Naive thymus-derived CD4-positive, alpha-beta T cell (primary cell): ENCODE measurements around the gene EDDM3A. TPM values are rescaled to one million over a fixed set of nuclear protein-coding genes. Genes with fewer than 3 reads are reported as not detected.

Experiments
- ATAC-seq: fragments of 150-1000 bp; cut with Tn5 transposase; 2 replicates; pipeline ENCODE4 v1.10.0; 2021; ENCODE audit warnings: mild to moderate bottlenecking, moderate library complexity
- CTCF ChIA-PET: fragments of 350-600 bp; sonication (Branson Sonifier 250); formaldehyde crosslinking; loops from one replicate; lab custom pipeline; 2021; ENCODE audit warnings: antibody characterized with exemption; lab: Charles Lee
- POLR2A ChIA-PET: fragments of 350-600 bp; sonication (Branson Sonifier 250); formaldehyde crosslinking; loops from one replicate; lab custom pipeline; 2021; ENCODE audit warnings: antibody characterized with exemption, inconsistent platforms; lab: Charles Lee
- DNase-seq, 9 donors: peaks; one replicate each; pipeline versions ENCODE4 v3.0.0 to v3.0.0-alpha.2; 2020 to 2022; ENCODE audit warnings: mixed read lengths in 1 of 9
- H3K27ac ChIP-seq: one replicate; pipeline ENCODE4 v1.7.0; 2013; ENCODE audit warnings: mild to moderate bottlenecking, low read depth, low read length, moderate library complexity
- H3K27me3 ChIP-seq, 2 donors: one replicate each; pipeline ENCODE4 v1.7.0; 2013; ENCODE audit warnings: low read length in 2 of 2, mild to moderate bottlenecking in 2 of 2, moderate library complexity in 2 of 2; ENCODE audit not compliant: control insufficient read depth in 2 of 2, insufficient read depth in 2 of 2
- H3K36me3 ChIP-seq, 3 experiments: 1 replicate in 2 of 3; 2 replicates in 1 of 3; pipeline ENCODE4 v1.7.0; 2013; ENCODE audit warnings: low read length in 3 of 3, mild to moderate bottlenecking in 3 of 3, moderate library complexity in 1 of 3; ENCODE audit not compliant: insufficient read depth in 3 of 3, control insufficient read depth in 2 of 3
- H3K4me1 ChIP-seq, 2 donors: one replicate each; pipeline ENCODE4 v1.7.0; 2013; ENCODE audit warnings: low read length in 2 of 2, mild to moderate bottlenecking in 2 of 2, moderate library complexity in 1 of 2; ENCODE audit not compliant: control insufficient read depth in 2 of 2, insufficient read depth in 2 of 2
- H3K4me3 ChIP-seq: 2 replicates; pipeline ENCODE4 v1.7.0; 2013; ENCODE audit warnings: mild to moderate bottlenecking, low read length
- H3K9me3 ChIP-seq, 3 experiments: 1 replicate in 2 of 3; 2 replicates in 1 of 3; pipeline ENCODE4 v1.7.0; 2013; ENCODE audit warnings: low read length in 3 of 3; ENCODE audit not compliant: control insufficient read depth in 2 of 3
- H3K27ac Mint-ChIP-seq, 9 donors: one replicate each; pipeline ENCODE4 v1.8.0; 2020 to 2022; ENCODE audit warnings: mixed read lengths in 9 of 9, mild to moderate bottlenecking in 8 of 9, moderate library complexity in 5 of 9, inconsistent platforms in 2 of 9
- H3K27me3 Mint-ChIP-seq, 5 donors: one replicate each; pipeline ENCODE4 v1.8.0; 2021 to 2022; ENCODE audit warnings: mixed read lengths in 5 of 5, mild to moderate bottlenecking in 1 of 5
- H3K36me3 Mint-ChIP-seq, 5 donors: one replicate each; pipeline ENCODE4 v1.8.0; 2020 to 2022; ENCODE audit warnings: mixed read lengths in 5 of 5, mild to moderate bottlenecking in 3 of 5, inconsistent platforms in 1 of 5
- H3K4me1 Mint-ChIP-seq, 7 donors: one replicate each; pipeline ENCODE4 v1.8.0; 2020 to 2022; ENCODE audit warnings: mixed read lengths in 7 of 7, mild to moderate bottlenecking in 3 of 7, inconsistent platforms in 1 of 7
- H3K4me3 Mint-ChIP-seq, 10 donors: one replicate each; pipeline ENCODE4 v1.8.0; 2020 to 2022; ENCODE audit warnings: mild to moderate bottlenecking in 10 of 10, mixed read lengths in 10 of 10, moderate library complexity in 6 of 10, inconsistent platforms in 2 of 10
- H3K9me3 Mint-ChIP-seq, 11 donors: one replicate each; pipeline ENCODE4 v1.8.0; 2020 to 2022; ENCODE audit warnings: mixed read lengths in 11 of 11, mild to moderate bottlenecking in 4 of 11, inconsistent platforms in 1 of 11, moderate library complexity in 1 of 11
- intact Hi-C, 2 donors: fragments of 100-400 bp; cut with micrococcal nuclease; formaldehyde crosslinking; loops; one replicate each; pipeline ENCODE4 v1.15.1; 2023
- polyA plus RNA-seq, 2 donors: library from polyadenylated mRNA; unstranded; fragments of 300-500 nt; fragmentation: Illumina TruSeq; gene quantifications; one replicate each; pipeline ENCODE4 v1.2.3, GENCODE V29; 2021
- total RNA-seq, 6 experiments: library from RNA in 5 of 6; stranded (reverse) in 5 of 6; gene quantifications; 1 replicate in 5 of 6; 2 replicates in 1 of 6; pipeline ENCODE4 v1.2.3 and lab custom pipeline; 2021 to 2026

EDDM3A gene, protein sequence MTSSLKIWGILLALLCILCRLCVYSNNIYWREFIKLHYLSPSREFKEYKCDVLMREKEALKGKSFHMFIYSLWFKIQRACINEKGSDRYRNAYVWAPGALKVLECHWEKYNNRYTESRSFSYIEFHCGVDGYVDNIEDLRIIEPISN
- total RNA-seq (not detected), polyA plus RNA-seq (not detected), total RNA-seq (lab: John Stamatoyannopoulos, UW) (not detected)

DNA sequence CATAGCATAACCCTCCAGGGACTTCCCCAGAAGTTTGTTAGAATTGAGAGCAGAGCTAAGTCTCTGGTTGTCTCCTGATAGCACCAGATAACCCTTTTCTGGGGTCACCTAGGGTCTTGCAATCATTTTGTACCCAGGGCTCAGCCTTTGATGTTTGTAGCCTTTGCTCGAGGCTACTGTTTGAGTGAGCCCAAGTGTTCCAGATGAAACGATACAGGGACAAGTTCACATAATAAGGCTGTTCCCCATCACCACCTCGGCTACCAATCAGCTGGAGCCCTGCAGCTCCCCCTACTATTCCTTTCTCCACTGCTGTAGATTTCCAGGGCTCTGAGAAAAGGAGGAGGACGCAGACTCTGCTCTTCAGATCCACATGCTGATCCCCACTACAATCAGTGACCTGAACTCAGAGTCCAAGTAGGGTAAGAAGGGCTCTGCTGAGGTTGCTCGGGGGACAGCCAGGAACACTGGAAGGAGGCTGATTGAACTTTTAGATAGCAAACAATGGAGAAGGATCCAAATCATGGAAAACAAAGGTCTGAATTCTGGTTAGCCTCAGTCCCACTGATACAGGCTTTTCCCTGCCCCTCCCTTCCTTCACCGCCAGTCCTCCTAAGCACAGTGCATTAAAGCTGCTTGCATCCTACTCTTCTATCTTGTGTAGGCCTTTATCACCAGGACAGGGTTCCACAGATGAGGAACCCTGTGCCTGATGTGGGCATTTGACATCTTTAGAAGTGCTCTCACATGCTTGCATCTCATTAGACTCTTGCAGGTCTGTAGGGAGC is at the start of gene EDDM3A:
EDDM3A (plus strand) TSS at position 317 of the 788 bp plus-strand sequence. CDS start 1,694 bp downstream, outside the sequence.
- DNase-seq (no peak), ATAC-seq (no peak)
- no peaks in the 10 kb centered on the region for H3K4me1 ChIP-seq
- H3K4me1 Mint-ChIP-seq: no peaks in the 10 kb centered on the region
- H3K27ac ChIP-seq: no peak within 1 kb of the TSS
- no peak within 1 kb of the TSS for H3K27ac Mint-ChIP-seq
- H3K27me3 Mint-ChIP-seq: peaks cover 0 to 15% (median 9%) of the 10 kb centered on the region in 5 donors
- intact Hi-C loops: no loop called here
- no peaks in the 10 kb centered on the region for H3K27me3 ChIP-seq
- no peak within 1 kb of the TSS for H3K4me3 ChIP-seq
- ChIA-PET POLR2A (no interaction called here), CTCF (no interaction called here)
- H3K4me3 Mint-ChIP-seq: no peak within 1 kb of the TSS
- H3K9me3 ChIP-seq: no peaks in the 10 kb centered on the region
- no peaks in the 10 kb centered on the region for H3K36me3 ChIP-seq
- no peaks in the 10 kb centered on the region for H3K36me3 Mint-ChIP-seq
- peaks cover 0 to 6% (median 0%) of the 10 kb centered on the region in 11 donors for H3K9me3 Mint-ChIP-seq

DNA sequence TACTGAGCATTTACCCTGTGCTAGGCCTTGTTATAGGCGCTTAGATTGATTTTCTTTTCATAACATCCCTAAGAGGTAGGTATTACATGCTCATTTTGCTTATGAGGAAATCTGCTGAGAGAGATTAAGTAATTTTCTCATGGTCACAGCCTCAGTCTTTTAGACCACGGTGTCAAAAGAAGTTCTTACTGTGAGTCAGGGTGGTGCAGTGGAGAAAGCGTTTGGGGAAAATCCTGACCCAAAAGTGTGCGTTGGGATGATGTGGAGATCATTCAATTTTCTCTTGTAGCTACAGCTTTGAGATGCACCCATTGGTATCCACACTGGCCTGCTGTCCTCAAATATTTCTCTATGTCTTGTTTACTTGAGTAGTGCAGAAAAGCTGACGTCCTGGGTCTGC is 48.9 kb upstream of the EDDM3A start:
- ChIA-PET POLR2A (interaction anchor here (0.8 kb wide), 2 partner anchors 10 to 282 kb away, joined by 3 read pairs; no protein-coding TSS in a partner anchor), CTCF (interaction anchor here (0.6 to 4.0 kb wide), 12 partner anchors 13 to 369 kb away, joined by 3 to 19 read pairs (median 4); partner anchors contain the start of genes RNASE4 and RNASE6)
- H3K4me3 ChIP-seq: no peak overlapping the region
- H3K4me1 ChIP-seq: no peaks in the 10 kb centered on the region
- Mint-ChIP-seq H3K27me3 (peaks cover 0 to 15% (median 0%) of the 10 kb centered on the region in 5 donors), H3K4me1 (peaks cover 0 to 4% (median 0%) of the 10 kb centered on the region in 7 donors), H3K36me3 (no peaks in the 10 kb centered on the region), H3K9me3 (no peaks in the 10 kb centered on the region), H3K4me3 (no peak overlapping the region), H3K27ac (no peak overlapping the region)
- H3K27me3 ChIP-seq: no peaks in the 10 kb centered on the region
- intact Hi-C loops: loop anchor here (1.0 to 5.0 kb wide), 4 partner anchors 159 to 346 kb away; partner anchors contain the start of gene RNASE7 (in 1 of the 2)
- H3K9me3 ChIP-seq: no peaks in the 10 kb centered on the region
- DNase-seq (no peak), ATAC-seq (no peak)
- H3K27ac ChIP-seq: no peak overlapping the region
- no peaks in the 10 kb centered on the region for H3K36me3 ChIP-seq

- Mint-ChIP-seq H3K4me3 (no peak overlapping the region), H3K27me3 (peaks cover 0 to 15% (median 0%) of the 10 kb centered on the region in 5 donors), H3K27ac (no peak overlapping the region), H3K4me1 (peaks cover 0 to 1% (median 0%) of the 10 kb centered on the region in 7 donors), H3K9me3 (no peaks in the 10 kb centered on the region), H3K36me3 (no peaks in the 10 kb centered on the region)
- peak; percentile 89 for ATAC-seq
- H3K4me1 ChIP-seq: no peaks in the 10 kb centered on the region
- DNase-seq: peak; percentile 36 to 67 (median 57)
- no peaks in the 10 kb centered on the region for H3K9me3 ChIP-seq
- H3K27ac ChIP-seq: no peak overlapping the region
- ChIA-PET CTCF (interaction anchor here (0.6 to 4.0 kb wide), 12 partner anchors 13 to 370 kb away, joined by 3 to 19 read pairs (median 4); partner anchors contain the start of genes RNASE4 and RNASE6), POLR2A (interaction anchor here (0.8 kb wide), 1 partner anchor 282 kb away, joined by 3 read pairs; no protein-coding TSS in a partner anchor)
- H3K36me3 ChIP-seq: no peaks in the 10 kb centered on the region
- H3K4me3 ChIP-seq: no peak overlapping the region
- intact Hi-C loops: loop anchor here (1.0 to 5.0 kb wide), 4 partner anchors 158 to 345 kb away; partner anchors contain the start of gene RNASE7 (in 1 of the 2)
- no peaks in the 10 kb centered on the region for H3K27me3 ChIP-seq
Observed at GRCh38 chr14:20697273-20698017, 48.2 kb upstream of the EDDM3A start.

- Mint-ChIP-seq H3K4me3 (no peak overlapping the region), H3K27ac (no peak overlapping the region), H3K4me1 (peaks cover 0 to 1% (median 0%) of the 10 kb centered on the region in 7 donors), H3K27me3 (peaks cover 0 to 15% (median 0%) of the 10 kb centered on the region in 5 donors), H3K36me3 (no peaks in the 10 kb centered on the region), H3K9me3 (no peaks in the 10 kb centered on the region)
- Histone ChIP-seq H3K27ac (no peak overlapping the region), H3K27me3 (no peaks in the 10 kb centered on the region), H3K4me1 (no peaks in the 10 kb centered on the region), H3K9me3 (no peaks in the 10 kb centered on the region), H3K4me3 (no peak overlapping the region), H3K36me3 (no peaks in the 10 kb centered on the region)
- ATAC-seq (no peak), DNase-seq (no peak)
- ChIA-PET CTCF (interaction anchor here (0.7 to 4.0 kb wide), 5 partner anchors 15 to 273 kb away, joined by 3 to 19 read pairs (median 15); no protein-coding TSS in a partner anchor), POLR2A (interaction anchor here (0.7 kb wide), 1 partner anchor 34 kb away, joined by 3 read pairs; no protein-coding TSS in a partner anchor)
- intact Hi-C loops: loop anchor here in 1 of 2 donors (5.0 kb wide), 1 partner anchor 344 kb away; the partner anchor contains the start of gene RNASE7
Observed at GRCh38 chr14:20698018-20698329, 47.7 kb upstream of the EDDM3A start.

DNA sequence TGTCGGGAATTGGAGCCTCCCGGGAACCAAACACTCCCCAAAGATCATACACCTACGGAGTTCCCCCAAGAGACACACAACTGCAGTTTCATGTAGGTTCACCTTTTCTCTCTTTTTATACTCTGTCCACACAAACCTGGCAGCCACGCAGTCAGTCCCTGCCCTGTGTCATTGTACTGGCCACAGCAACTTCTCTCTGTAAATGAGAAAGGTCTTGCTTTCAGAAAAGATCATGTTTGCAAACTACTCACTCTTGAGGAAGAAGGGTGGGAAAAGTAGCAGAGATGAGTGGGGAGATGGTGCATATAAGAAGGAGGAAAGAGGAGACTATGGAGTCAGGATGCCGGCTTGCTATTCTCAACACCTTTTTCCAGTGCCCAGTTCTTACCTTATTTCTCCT is 46.8 kb upstream of the EDDM3A start:
- no peak overlapping the region for H3K27ac Mint-ChIP-seq
- no peak overlapping the region for H3K4me3 Mint-ChIP-seq
- H3K27me3 ChIP-seq: no peaks in the 10 kb centered on the region
- H3K27ac ChIP-seq: no peak overlapping the region
- no peaks in the 10 kb centered on the region for H3K9me3 ChIP-seq
- intact Hi-C loops: loop anchor here in 1 of 2 donors (5.0 kb wide), 1 partner anchor 343 kb away; the partner anchor contains the start of gene RNASE7
- H3K27me3 Mint-ChIP-seq: peaks cover 0 to 15% (median 0%) of the 10 kb centered on the region in 5 donors
- H3K4me1 ChIP-seq: no peaks in the 10 kb centered on the region
- DNase-seq (no peak), ATAC-seq (no peak)
- H3K36me3 ChIP-seq: no peaks in the 10 kb centered on the region
- peaks cover 0 to 1% (median 0%) of the 10 kb centered on the region in 7 donors for H3K4me1 Mint-ChIP-seq
- no peaks in the 10 kb centered on the region for H3K36me3 Mint-ChIP-seq
- no peak overlapping the region for H3K4me3 ChIP-seq
- POLR2A ChIA-PET: no interaction called here
- H3K9me3 Mint-ChIP-seq: no peaks in the 10 kb centered on the region
- CTCF ChIA-PET: interaction anchor here (0.9 to 4.0 kb wide), 4 partner anchors 157 to 272 kb away, joined by 5 to 19 read pairs (median 16); no protein-coding TSS in a partner anchor

GRCh38 chr14:20699931-20700330 is 45.8 kb upstream of the EDDM3A start:
- POLR2A ChIA-PET: no interaction called here
- Mint-ChIP-seq H3K36me3 (no peaks in the 10 kb centered on the region), H3K4me1 (peaks cover 0 to 1% (median 0%) of the 10 kb centered on the region in 7 donors), H3K9me3 (no peaks in the 10 kb centered on the region), H3K4me3 (no peak overlapping the region), H3K27ac (no peak overlapping the region), H3K27me3 (peaks cover 0 to 15% (median 0%) of the 10 kb centered on the region in 5 donors)
- no peaks in the 10 kb centered on the region for H3K4me1 ChIP-seq
- intact Hi-C loops: loop anchor here in 1 of 2 donors (5.0 kb wide), 1 partner anchor 342 kb away; the partner anchor contains the start of gene RNASE7
- ATAC-seq (no peak), DNase-seq (no peak)
- no peaks in the 10 kb centered on the region for H3K9me3 ChIP-seq
- CTCF ChIA-PET: interaction anchor here (0.5 to 1.7 kb wide), 4 partner anchors 155 to 377 kb away, joined by 3 to 7 read pairs (median 4); no protein-coding TSS in a partner anchor
- no peaks in the 10 kb centered on the region for H3K36me3 ChIP-seq
- no peak overlapping the region for H3K27ac ChIP-seq
- H3K4me3 ChIP-seq: no peak overlapping the region
- H3K27me3 ChIP-seq: no peaks in the 10 kb centered on the region
